GM12878 (cell line): ENCODE results near the gene ZDHHC11B. TPM values are rescaled to one million over a fixed set of nuclear protein-coding genes. Genes with fewer than 3 reads are reported as not detected.

ENCODE experiments used
- ATAC-seq: fragments of 200-7000 bp; cut with Tn5 transposase; 3 replicates; pipeline ENCODE4 v1.9.1; 2020; ENCODE audit warnings: mild to moderate bottlenecking, moderate library complexity
- BruUV-seq: library from RNA; stranded (reverse); fragments of 400-500 nt; replicated peaks from 2 replicates; lab custom pipeline; 2021; lab: Mats Ljungman, UMichigan
- CTCF ChIA-PET: fragments of 300-600 bp; sonication (Branson Sonifier 250); formaldehyde crosslinking; extraction: SDS; loops from one replicate; lab custom pipeline; 2021; ENCODE audit warnings: inconsistent platforms; lab: Yijun Ruan, JAX
- POLR2A ChIA-PET: fragments of 350-600 bp; formaldehyde crosslinking; extraction: SDS; loops from one replicate; lab custom pipeline; 2021; ENCODE audit warnings: inconsistent platforms; lab: Charles Lee
- RAD21 ChIA-PET: fragments of 300-600 bp; sonication (Branson Sonifier 250); formaldehyde crosslinking; loops from one replicate; lab custom pipeline; 2023; ENCODE audit warnings: antibody characterized with exemption; ENCODE audit not compliant: unreplicated experiment; lab: Charles Lee
- SMC1A ChIA-PET: fragments of 300-600 bp; sonication (Branson Sonifier 250); formaldehyde crosslinking; loops from one replicate; lab custom pipeline; 2023; ENCODE audit not compliant: unreplicated experiment, uncharacterized antibody; lab: Charles Lee
- DNase-seq: peaks from one replicate; pipeline ENCODE4 v3.0.0-alpha.2; 2011; ENCODE audit warnings: low read depth, low spot score
- FAIRE-seq: peaks from 3 replicates; lab custom pipeline; 2011; peaks lifted over from hg19 to GRCh38; lab: Jason Lieb, UNC
- H2AFZ ChIP-seq: 2 replicates; pipeline ENCODE4 v1.6.0; 2011; ENCODE audit warnings: low read depth, low read length, control low read depth; ENCODE audit not compliant: control insufficient read depth
- H3K27ac ChIP-seq: 2 replicates; pipeline ENCODE4 v1.5.1; 2011; ENCODE audit warnings: control low read depth; ENCODE audit not compliant: control insufficient read depth, insufficient read depth
- H3K27me3 ChIP-seq, 2 experiments: replicated peaks in 1 of 2; 2 replicates each; pipeline versions ENCODE4 v1.6.0 to v1.6.1; 2011; ENCODE audit warnings: low read length in 1 of 2; ENCODE audit not compliant: control insufficient read depth in 2 of 2, insufficient read depth in 2 of 2
- H3K36me3 ChIP-seq, 2 experiments: 2 replicates each; pipeline ENCODE4 v1.5.1; 2011; ENCODE audit warnings: low read length in 1 of 2; ENCODE audit not compliant: control insufficient read depth in 2 of 2, insufficient read depth in 2 of 2
- H3K4me1 ChIP-seq: 2 replicates; pipeline ENCODE4 v1.6.1; 2011; ENCODE audit warnings: mild to moderate bottlenecking, low read length, moderate library complexity, mixed read lengths; ENCODE audit not compliant: control insufficient read depth, insufficient read depth
- H3K4me2 ChIP-seq: 2 replicates; pipeline ENCODE4 v1.6.0; 2011; ENCODE audit warnings: control low read depth; ENCODE audit not compliant: control insufficient read depth, insufficient read depth
- H3K4me3 ChIP-seq: fragments of 200-600 bp; sonication (generic); 2 replicates; pipeline ENCODE4 v1.5.1; 2016
- H3K79me2 ChIP-seq: 2 replicates; pipeline ENCODE4 v1.6.0; 2011; ENCODE audit warnings: low read length; ENCODE audit not compliant: control insufficient read depth, insufficient read depth
- H3K9ac ChIP-seq: 2 replicates; pipeline ENCODE4 v1.8.0; 2011; ENCODE audit warnings: low read length, control low read depth, mixed read lengths; ENCODE audit not compliant: control insufficient read depth, insufficient read depth
- H3K9me3 ChIP-seq: replicated peaks from 3 replicates; pipeline ENCODE4 v1.5.1; 2011; ENCODE audit warnings: mild to moderate bottlenecking, low read length; ENCODE audit not compliant: control insufficient read depth, insufficient read depth
- H4K20me1 ChIP-seq: 2 replicates; pipeline ENCODE4 v1.6.0; 2011; ENCODE audit not compliant: control insufficient read depth, insufficient read depth
- CEBPB ChIP-seq, 2 experiments: fragments of 150-350 bp in 1 of 2; IDR thresholded peaks; 2 replicates each; pipeline ENCODE4 v1.6.1; 2012 to 2014; ENCODE audit warnings: low read depth in 2 of 2, low read length in 2 of 2, borderline replicate concordance in 1 of 2, inconsistent platforms in 1 of 2
- LARP7 ChIP-seq: fragments of 450-650 bp; IDR thresholded peaks from 2 replicates; pipeline ENCODE4 v1.6.1; 2017; ENCODE audit warnings: mild to moderate bottlenecking
- SIX5 ChIP-seq: IDR thresholded peaks from 2 replicates; pipeline ENCODE4 v1.6.1; 2011; ENCODE audit warnings: mild to moderate bottlenecking, low read depth, low read length, moderate library complexity; ENCODE audit not compliant: severe bottlenecking
- TCF7 ChIP-seq: IDR thresholded peaks from 2 replicates; pipeline ENCODE4 v1.6.1; 2014; ENCODE audit warnings: antibody characterized with exemption, borderline replicate concordance
- WGBS: methylation state at CpG from one replicate; pipeline ENCODE4 v1.1.6; 2016; ENCODE audit warnings: low lambda C conversion rate; ENCODE audit not compliant: insufficient replicate concordance, insufficient coverage; ENCODE audit errors: missing lambda C conversion rate; 5-methylcytosine and 5-hydroxymethylcytosine counted together
- in situ Hi-C: fragments of 300-500 bp; cut with MboI; formaldehyde crosslinking; loops from 9 replicates; pipeline ENCODE4 v1.14.3; 2018; ENCODE audit warnings: mixed read lengths
- intact Hi-C: fragments of 100-400 bp; cut with micrococcal nuclease; formaldehyde crosslinking; loops from one replicate; pipeline ENCODE4 v1.14.2; 2022; ENCODE audit not compliant: unreplicated experiment
- polyA plus RNA-seq, 11 experiments: library from polyadenylated mRNA; depleted of rRNA in 4 of 11; unstranded in 6 of 11; stranded (reverse) in 5 of 11; fragments of >200 nt; fragmentation: Nextera tagmentation in 4 of 11; fragmentation: Illumina TruSeq in 1 of 11; extraction: Ambion mirVana in 4 of 11; extraction: Trizol in 1 of 11; gene quantifications; 1 replicate in 1 of 11; 2 replicates in 10 of 11; pipeline versions ENCODE4 v1.2.1 to v1.2.3, GENCODE V29; 2011 to 2016; ENCODE audit warnings: inconsistent platforms in 2 of 11, missing spikeins in 2 of 11, low read depth in 1 of 11
- total RNA-seq, 4 experiments: library from RNA; depleted of rRNA in 3 of 4; stranded (reverse); fragments of >200 nt in 3 of 4; fragmentation: Illumina TruSeq in 1 of 4; extraction: Trizol in 1 of 4; gene quantifications; 2 replicates each; pipeline versions ENCODE4 v1.2.1 to v1.2.3, GENCODE V29; 2013 to 2021
- TF ChIP-seq, protein P1 (sequence below), 3 experiments: IDR thresholded peaks in 2 of 3; conservative IDR thresholded peaks in 1 of 3; 2 replicates each; pipeline ENCODE4 v1.5.1; 2011; ENCODE audit warnings: low read depth in 3 of 3, low read length in 3 of 3, mild to moderate bottlenecking in 3 of 3, control low read depth in 2 of 3, moderate library complexity in 2 of 3, inconsistent platforms in 1 of 3, mixed read lengths in 1 of 3; ENCODE audit not compliant: control insufficient read depth in 2 of 3, insufficient read depth in 1 of 3; ENCODE audit errors: extremely low read depth in 1 of 3
- TF ChIP-seq, protein P2 (sequence below): fragments of 150-350 bp; IDR thresholded peaks from 2 replicates; pipeline ENCODE4 v1.6.1; 2014; ENCODE audit warnings: mild to moderate bottlenecking, low read depth, low read length

The ZDHHC11B gene
- total and polyA plus RNA-seq, 10 of the 15 experiments (the other 5 are each of a cell fraction or from before 2014, with no cell fraction given) = 0.01 to 0.10 (median 0.09) TPM; not detected in 7

DNA sequence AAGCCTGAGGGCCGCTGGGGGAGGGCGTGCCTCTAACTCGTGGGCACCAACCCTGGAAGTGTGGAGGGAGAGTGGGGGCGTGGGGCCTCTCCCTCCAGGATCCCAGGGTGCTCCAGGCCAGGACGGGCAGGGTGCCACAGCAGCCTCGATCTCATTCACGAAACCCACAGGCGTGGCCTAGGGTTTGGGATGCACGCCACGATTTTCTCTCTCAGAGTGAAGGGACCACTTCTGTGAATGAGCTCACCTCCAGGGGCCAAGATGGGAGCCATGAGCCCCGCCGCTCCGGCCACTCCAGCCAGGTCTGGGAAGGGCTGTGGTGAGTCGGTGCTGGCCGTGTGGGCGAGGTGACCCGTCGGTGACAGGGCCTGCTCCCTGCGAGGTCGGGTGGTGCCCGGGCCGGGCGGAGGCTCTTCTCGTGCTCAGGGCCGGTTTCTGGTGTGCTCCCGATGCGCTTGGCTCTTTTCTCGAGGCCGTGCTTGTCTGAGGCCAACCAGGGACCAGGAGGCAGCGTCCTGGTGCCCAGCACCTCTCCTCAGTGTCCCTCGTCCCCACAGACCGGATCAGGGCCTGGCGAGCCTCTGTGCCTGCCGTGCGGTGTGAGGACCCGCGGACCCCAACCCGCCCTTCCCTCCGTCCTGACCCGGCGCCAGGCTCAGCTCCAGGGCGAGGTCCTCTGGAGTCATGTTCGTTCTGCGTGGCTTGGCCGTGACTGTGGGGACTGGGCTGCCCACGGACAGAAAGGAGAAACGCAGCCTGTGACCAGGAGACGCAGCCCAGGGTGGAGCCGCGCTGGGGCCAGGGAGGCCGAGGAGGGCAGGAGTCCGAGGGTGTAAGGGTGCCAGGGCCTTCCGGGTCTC, 122.4 kb downstream of the ZDHHC11B start:
- no peaks in the 10 kb centered on the region for H3K27me3 ChIP-seq
- no peak overlapping the region for H3K9ac ChIP-seq
- no TSS peak for BruUV-seq
- ATAC-seq (no peak), FAIRE-seq (no peak), DNase-seq (no peak)
- ChIA-PET POLR2A (no interaction called here), SMC1A (no interaction called here), RAD21 (no interaction called here), CTCF (no interaction called here)
- H4K20me1 ChIP-seq = no peaks in the 10 kb centered on the region
- H3K9me3 ChIP-seq = no peaks in the 10 kb centered on the region; the same call in 2 of the 3 replicates
- no peak overlapping the region for H2AFZ ChIP-seq
- H3K4me1 ChIP-seq = no peaks in the 10 kb centered on the region
- WGBS = 96% methylated on average over 53 of the region's 53 CpGs
- no peaks in the 10 kb centered on the region for H3K79me2 ChIP-seq
- no peak for TF ChIP-seq LARP7
- TF ChIP-seq, protein P1, sequence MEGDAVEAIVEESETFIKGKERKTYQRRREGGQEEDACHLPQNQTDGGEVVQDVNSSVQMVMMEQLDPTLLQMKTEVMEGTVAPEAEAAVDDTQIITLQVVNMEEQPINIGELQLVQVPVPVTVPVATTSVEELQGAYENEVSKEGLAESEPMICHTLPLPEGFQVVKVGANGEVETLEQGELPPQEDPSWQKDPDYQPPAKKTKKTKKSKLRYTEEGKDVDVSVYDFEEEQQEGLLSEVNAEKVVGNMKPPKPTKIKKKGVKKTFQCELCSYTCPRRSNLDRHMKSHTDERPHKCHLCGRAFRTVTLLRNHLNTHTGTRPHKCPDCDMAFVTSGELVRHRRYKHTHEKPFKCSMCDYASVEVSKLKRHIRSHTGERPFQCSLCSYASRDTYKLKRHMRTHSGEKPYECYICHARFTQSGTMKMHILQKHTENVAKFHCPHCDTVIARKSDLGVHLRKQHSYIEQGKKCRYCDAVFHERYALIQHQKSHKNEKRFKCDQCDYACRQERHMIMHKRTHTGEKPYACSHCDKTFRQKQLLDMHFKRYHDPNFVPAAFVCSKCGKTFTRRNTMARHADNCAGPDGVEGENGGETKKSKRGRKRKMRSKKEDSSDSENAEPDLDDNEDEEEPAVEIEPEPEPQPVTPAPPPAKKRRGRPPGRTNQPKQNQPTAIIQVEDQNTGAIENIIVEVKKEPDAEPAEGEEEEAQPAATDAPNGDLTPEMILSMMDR (IDR thresholded peaks at IDR 0.05 in 2 of 3, conservative IDR thresholded peaks at IDR 0.05 in 1 of 3; ENCODE audit: control insufficient read depth in 2 of 3, extremely low read depth in 1 of 3, insufficient read depth in 1 of 3, low read depth in 3 of 3, low read length in 3 of 3) = no peak
- no peak for TF ChIP-seq TCF7
- TF ChIP-seq, protein P2, sequence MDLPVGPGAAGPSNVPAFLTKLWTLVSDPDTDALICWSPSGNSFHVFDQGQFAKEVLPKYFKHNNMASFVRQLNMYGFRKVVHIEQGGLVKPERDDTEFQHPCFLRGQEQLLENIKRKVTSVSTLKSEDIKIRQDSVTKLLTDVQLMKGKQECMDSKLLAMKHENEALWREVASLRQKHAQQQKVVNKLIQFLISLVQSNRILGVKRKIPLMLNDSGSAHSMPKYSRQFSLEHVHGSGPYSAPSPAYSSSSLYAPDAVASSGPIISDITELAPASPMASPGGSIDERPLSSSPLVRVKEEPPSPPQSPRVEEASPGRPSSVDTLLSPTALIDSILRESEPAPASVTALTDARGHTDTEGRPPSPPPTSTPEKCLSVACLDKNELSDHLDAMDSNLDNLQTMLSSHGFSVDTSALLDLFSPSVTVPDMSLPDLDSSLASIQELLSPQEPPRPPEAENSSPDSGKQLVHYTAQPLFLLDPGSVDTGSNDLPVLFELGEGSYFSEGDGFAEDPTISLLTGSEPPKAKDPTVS = no peak
- TF ChIP-seq CEBPB (IDR thresholded peaks at IDR 0.05; ENCODE audit: borderline replicate concordance in 1 of 2, low read depth in 2 of 2, low read length in 2 of 2) = no peak
- TF ChIP-seq SIX5 = no peak
- in situ Hi-C loops (no loop called here), intact Hi-C loops (no loop called here)
- H3K27ac ChIP-seq = no peak overlapping the region
- no peak overlapping the region for H3K4me2 ChIP-seq
- H3K4me3 ChIP-seq = no peak overlapping the region
- H3K36me3 ChIP-seq = peaks cover 11 to 20% of the 10 kb centered on the region in 2 experiments; a peak in 3 of 4 replicates
